NCI-H2107 treated with DMSO at 0.1 percent for 48 hours (cell line): ENCODE measurements around the gene RNASE13.
"Not testable (repeated sequence)": the region's sequence is repeated elsewhere in the genome, so short reads cannot be mapped to it uniquely, and the experiment has no call there.

Experiments used
- DNase-seq: peaks from one replicate; lab custom pipeline; 2025; ENCODE audit not compliant: unreplicated experiment; lab: John Stamatoyannopoulos, UW

RNASE13 gene

GRCh38 chr14:21042918-21043317 lies 8.3 kb upstream of the RNASE13 start:
- DNase-seq, result no peak

- no peak for DNase-seq
Measured at GRCh38 chr14:21041676-21042433, 7.2 kb upstream of the RNASE13 start, which contains the start of gene RNASE7. TSS of gene RNASE7 (plus strand) at chr14:21042362. CDS start at chr14:21042993, 631 bp downstream.

GRCh38 chr14:21040941-21041340 lies 6.3 kb upstream of the RNASE13 start:
- not testable (repeated sequence) for DNase-seq

GRCh38 chr14:21040370-21040925 lies 5.8 kb upstream of the RNASE13 start:
- no peak for DNase-seq

- DNase-seq, result peak; percentile 52
Measured at GRCh38 chr14:21039585-21040369, 5.2 kb upstream of the RNASE13 start.

GRCh38 chr14:21038441-21039422 lies 4.1 kb upstream of the RNASE13 start:
- DNase-seq, result no peak

GRCh38 chr14:21037156-21037555 lies 2.5 kb upstream of the RNASE13 start:
- no peak for DNase-seq

- DNase-seq, result no peak
Measured at GRCh38 chr14:21036751-21037150, 2.1 kb upstream of the RNASE13 start.

- no peak for DNase-seq
Measured at GRCh38 chr14:21033133-21033698, 1.4 kb downstream of the RNASE13 start.

- no peak for DNase-seq
Measured at GRCh38 chr14:21032326-21033132, 2.1 kb downstream of the RNASE13 start.

- DNase-seq, result no peak
Measured at GRCh38 chr14:21030531-21030930, 4.1 kb downstream of the RNASE13 start.

GRCh38 chr14:21029917-21030316 lies 4.7 kb downstream of the RNASE13 start, which contains the start of gene TPPP2:
TSS of gene TPPP2 (plus strand) at chr14:21030217. CDS start at chr14:21030582, 365 bp downstream.
- no peak for DNase-seq

GRCh38 chr14:21026988-21027315 lies 7.7 kb downstream of the RNASE13 start:
- no peak for DNase-seq

GRCh38 chr14:21026274-21026987 lies 8.2 kb downstream of the RNASE13 start:
- DNase-seq, result no peak

GRCh38 chr14:21025371-21026273 lies 9.0 kb downstream of the RNASE13 start:
- no peak for DNase-seq

- DNase-seq, result peak; percentile 12
Measured at GRCh38 chr14:21024585-21025370, 9.8 kb downstream of the RNASE13 start, which contains the start of gene NDRG2. TSS of gene NDRG2 (minus strand) at chr14:21025061. CDS start at chr14:21023315, 1,746 bp downstream.
